GM21423 (cell line): ENCODE measurements around the gene SLC17A5.
A peak's percentile ranks its signal among the peaks of the same experiment; 100 is the strongest.
"Not testable (repeated sequence)": the region's sequence is repeated elsewhere in the genome, so short reads cannot be mapped to it uniquely, and the experiment has no call there.

Experiments used
- ATAC-seq: cut with Tn5 transposase; IDR thresholded peaks from one replicate; pipeline ENCODE4 v1.9.1; 2021; ENCODE audit warnings: mild to moderate bottlenecking, moderate library complexity; ENCODE audit not compliant: unreplicated experiment

Gene SLC17A5

DNA sequence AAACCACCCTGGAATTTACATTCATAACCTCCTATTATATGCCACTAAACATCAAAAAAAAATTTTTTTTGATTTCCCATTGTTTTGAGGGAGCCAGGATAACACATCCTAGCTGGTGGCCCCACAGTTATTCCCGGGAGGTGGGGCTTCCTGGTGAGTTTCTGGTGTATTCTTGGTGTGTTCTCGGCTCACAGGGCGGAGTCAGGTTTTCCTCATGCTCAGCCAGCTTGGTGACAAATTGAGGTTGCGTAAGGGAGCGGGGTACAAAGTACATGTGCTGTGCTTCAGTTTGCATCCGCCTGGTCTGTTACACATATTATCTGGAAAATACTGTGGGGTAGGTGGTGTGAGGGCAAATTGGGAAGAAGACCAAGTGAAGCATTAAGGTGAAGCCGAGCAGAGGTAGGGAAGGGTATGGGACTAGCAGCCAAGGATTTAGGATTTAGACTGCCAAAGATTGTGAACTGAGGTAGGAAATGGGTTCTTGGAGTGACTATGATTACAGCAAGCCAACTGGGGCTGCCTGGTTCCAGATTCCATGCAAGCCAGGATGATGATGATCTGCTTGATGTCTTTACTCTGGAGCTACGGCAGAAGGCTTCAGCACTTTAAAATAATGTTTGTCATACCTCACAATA lies 86.7 kb downstream of the SLC17A5 start:
- no peak for ATAC-seq

DNA sequence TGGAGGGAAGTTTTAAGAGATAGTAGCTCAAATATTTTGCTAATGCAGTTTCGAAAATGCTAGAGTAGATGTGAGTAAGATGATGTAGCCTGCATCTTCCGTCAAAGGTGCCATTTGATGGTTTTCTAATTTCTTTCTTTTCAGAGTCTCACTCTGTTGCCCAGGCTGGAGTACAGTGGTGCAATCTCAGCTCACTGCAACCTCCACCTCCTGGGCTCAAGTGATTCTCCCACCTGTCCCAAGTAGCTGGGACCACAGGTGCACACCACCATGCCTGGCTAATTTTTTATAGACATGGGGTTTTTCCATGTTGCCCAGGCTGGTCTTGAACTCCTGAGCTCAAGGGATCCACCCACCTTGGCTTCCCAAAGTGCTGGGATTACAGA lies 87.3 kb downstream of the SLC17A5 start:
- ATAC-seq = not testable (repeated sequence)

DNA sequence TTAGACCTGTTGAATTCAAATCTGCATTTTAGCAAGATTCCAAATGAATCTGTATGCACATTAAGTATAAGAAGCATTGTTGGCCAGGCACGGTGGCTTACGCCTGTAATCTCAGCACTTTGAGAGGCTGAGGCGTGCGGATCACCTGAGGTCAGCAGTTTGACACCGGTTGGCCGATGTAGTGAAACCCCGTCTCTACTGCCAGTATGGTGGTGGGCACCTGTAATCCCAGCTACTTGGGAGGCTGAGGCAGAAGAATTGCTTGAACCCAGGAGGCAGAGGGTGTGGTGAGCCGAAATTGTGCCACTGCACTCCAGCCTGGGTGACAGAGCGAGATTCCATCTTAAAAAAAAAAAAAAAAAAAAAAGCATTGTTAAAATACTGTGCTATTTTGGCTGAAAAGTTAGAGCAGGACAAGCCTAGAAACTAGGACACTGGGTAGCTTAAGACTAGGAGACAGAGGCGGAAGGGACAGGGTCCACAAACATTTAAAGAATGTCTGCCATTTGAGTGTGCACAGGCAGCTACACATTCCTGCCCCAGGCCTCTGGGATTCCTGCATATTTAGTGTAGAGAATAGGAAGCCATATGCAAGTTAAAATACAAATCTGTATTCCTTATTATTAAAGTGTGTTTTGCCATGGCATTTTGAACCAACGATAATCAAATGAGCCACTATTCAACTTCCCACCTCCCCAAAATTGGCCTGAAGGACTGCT lies 87.9 kb downstream of the SLC17A5 start:
- no peak for ATAC-seq

DNA sequence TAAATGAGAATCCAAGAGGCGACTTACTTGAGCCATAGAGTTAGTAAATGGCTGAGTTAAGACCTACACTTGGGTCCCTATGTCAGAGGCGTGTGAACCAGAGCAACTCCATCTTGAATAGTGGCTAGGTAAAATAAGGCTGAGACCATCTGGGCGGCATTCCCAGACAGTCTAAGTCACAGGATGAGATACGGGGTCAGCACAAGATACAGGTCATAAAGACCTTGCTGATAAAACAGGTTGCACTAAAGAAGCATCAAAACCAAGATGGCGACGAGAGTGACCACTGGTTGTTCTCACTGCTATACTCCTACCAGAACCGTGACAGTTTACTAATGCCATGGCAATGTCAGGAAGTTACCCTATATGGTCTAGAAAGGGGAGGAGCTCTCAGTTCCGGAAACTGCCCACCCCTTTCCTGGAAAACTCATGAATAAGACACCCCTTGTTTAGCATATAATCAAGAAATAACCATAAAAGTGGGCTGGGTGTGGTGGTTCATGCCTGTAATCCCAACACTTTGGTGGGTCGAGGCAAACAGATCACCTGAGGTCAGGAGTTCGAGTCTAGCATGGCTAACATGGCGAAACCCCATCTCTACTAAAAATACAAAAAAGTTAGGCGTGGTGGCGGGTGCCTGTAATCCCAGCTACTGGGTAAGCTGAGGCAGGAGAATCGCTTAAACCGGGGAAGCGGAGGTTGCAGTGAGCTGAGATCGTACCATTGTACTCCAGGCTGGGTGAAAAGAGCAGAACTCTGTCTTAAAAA lies 89.0 kb downstream of the SLC17A5 start:
- no peak for ATAC-seq

DNA sequence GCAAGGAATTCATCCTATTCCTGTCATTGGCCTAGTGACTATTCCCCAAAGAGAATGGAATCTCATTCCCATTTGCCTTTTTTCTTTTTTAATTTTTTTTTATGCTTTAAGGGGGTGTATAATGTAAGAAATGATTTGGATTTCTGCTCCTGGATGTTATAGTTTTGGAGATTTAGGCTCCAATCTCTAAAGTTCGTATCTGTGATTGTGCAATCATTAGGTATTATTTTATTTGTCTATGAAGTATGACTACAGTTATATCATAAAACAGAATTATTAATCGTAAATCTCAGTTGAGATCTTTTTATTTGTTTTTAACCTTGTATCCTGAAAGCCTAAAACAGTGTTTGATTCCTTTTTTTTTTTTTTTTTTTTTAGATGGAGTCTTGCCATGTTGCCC lies 91.2 kb downstream of the SLC17A5 start:
- no peak for ATAC-seq

DNA sequence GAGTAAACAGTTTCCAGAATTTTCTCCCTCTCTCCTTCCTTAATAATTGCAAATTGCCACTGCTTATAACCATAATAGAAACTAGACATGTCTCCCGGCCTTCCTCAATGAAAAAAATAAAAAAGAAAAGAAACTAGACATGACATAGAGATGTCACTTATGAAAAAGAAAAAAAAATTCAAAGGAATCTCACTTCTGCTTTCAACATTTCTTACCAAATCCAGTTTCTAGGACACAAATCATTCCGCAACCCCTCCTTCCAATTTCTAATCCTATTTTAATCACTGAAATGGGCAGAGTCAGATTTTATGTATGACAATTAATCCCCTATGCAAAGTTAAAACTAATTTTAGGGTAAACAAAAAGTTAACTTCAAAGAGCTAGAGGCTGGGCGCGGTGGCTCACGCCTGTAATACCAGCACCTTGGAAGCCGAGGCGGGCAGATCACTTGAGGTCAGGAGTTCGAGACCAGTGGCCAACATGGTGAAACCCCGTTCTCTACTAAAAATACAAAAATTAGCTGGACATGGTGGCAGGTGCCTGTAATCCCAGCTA lies 92.9 kb downstream of the SLC17A5 start:
- ATAC-seq = no peak

DNA sequence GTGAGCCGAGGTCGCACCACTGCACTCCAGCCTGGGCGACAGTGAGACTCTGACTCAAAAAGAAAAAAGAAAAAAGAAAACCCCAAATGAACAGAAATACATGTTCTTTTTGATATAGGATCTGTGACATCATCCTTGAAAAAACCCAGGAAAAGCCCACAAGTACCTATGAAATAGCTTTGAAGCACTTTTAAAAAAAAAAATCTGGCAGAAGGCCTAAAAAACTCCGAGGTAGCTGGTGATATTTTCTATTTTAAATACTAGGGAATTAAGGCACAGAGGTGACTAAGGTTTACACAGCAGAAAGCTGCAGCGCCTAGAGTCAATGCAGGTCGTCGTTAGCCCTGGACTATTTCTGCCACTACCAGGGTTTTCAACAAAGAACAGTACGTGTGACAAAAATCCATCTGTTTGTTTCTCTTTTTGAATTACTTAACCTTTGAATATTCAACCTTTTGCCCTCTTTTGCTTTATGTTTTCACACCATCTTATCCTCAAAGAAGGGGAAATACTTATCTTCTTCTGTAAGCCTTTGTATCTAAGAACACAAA lies 93.5 kb downstream of the SLC17A5 start:
- no peak for ATAC-seq

DNA sequence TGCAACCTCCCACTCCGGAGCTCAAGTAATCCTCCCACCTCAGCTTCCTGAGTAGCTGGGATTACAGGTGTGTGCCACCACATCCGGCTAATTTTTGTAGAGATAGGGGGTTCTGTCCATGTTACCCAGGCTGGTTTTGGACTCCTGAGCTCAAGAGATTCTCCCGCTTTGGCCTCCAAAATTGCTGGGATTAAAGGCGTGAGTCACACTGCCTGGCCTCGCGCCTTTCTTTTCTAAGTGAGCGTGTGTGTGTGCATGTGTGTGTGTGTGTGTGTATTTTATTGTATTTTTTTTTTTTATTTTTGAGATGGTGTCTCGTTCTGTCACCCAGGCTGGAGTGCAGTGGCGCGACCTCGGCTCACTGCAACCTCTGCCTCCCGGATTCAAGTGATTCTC lies 94.4 kb downstream of the SLC17A5 start:
- ATAC-seq = not testable (repeated sequence)

DNA sequence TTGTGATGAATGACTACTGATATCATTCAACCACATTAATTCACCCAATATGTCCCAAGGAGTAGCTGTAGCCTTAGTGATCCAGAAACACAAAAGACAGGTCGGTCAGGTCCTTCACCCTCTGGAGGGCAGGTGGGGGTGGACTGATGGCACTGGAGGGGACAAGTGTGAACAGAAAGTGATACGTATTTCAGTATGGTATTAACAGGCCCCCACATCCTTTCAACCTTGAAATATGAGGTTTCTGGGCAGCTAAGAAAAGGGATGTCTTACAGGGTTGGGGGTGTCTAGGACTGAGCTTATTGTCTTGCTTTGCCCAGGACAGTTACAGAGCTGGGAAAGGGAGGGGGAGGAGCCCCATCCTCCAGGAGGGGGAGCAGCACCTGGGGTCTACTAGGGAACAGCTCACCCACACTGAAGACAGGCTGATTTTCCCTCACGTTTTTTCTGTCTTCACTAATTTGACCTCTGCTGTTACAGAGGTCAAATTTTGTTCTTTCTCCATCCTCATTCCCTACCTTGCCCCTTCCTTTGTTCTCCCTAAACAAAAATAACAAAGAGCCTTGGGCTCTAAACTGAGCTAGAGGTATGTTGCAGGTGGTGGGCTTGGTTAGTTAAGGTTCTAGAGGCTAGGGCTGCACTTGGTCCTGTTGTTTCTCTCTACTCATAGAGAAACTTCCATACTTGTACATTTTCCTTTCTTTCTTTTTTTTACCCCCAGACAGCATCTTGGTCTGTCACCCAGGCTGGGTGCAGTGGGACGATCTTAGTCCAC lies 95.0 kb downstream of the SLC17A5 start:
- ATAC-seq = peak; percentile 71

DNA sequence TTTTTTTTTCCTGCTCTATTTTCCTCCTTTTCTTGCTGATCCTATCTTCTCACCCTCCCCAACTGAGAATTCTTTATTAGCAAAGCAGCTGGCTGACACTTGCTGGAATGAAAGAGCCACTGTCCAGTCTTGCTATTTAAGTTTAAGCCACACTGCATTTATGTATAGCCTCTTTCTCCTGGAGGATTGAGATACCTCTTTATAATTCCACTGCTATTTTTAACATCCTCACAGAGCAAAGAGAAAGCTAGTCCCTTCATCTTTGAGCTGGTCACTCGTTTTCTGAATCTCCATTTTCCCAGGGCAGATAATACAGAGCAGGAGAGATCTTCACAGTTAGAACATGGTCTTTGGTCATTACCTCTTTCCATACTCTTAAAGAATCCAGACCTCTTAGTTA lies 97.0 kb downstream of the SLC17A5 start:
- no peak for ATAC-seq

DNA sequence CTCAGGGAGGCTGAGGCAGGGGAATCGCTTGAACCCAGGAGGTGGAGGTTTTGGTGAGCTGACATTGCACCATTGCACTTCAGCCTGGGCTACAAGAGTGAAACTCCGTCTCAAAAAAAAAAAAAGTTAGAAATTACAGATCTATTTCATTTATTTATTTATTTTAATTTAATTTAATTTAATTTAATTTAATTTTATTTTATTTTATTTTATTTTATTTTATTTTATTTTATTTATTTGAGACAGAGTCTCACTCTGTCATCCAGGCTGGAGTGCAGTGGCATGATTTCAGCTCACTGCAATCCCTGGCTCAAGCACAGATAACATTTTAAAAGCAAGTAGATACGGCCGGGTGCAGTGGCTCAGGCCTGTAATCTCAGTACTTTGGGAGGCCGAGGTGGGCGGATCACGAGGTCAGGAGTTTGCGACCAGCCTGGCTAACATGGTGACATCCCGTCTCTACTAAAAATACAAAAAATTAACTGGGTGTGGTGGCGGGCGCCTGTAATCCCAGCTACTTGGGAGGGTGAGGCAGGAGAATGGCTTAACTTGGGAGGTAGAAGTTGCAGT lies 98.3 kb downstream of the SLC17A5 start:
- not testable (repeated sequence) for ATAC-seq

DNA sequence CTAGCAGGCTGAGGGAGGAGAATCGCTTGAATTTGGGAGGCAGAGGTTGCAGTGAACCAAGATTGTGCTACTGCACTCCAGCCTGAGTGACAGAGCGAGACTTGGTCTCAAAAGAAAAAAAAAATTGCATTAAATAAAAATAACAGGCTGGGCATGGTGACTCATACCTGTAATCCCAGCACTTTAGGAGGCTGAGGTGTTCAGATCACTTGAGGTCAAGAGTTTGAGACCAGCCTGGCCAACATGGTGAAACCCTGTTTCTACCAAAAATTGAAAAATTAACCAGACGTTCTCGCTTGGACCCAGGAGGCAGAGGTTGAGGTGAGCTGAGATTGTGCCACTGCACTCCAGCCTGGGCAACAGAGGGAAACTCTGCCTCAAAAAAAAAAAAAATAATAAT lies 102.7 kb downstream of the SLC17A5 start:
- not testable (repeated sequence) for ATAC-seq

DNA sequence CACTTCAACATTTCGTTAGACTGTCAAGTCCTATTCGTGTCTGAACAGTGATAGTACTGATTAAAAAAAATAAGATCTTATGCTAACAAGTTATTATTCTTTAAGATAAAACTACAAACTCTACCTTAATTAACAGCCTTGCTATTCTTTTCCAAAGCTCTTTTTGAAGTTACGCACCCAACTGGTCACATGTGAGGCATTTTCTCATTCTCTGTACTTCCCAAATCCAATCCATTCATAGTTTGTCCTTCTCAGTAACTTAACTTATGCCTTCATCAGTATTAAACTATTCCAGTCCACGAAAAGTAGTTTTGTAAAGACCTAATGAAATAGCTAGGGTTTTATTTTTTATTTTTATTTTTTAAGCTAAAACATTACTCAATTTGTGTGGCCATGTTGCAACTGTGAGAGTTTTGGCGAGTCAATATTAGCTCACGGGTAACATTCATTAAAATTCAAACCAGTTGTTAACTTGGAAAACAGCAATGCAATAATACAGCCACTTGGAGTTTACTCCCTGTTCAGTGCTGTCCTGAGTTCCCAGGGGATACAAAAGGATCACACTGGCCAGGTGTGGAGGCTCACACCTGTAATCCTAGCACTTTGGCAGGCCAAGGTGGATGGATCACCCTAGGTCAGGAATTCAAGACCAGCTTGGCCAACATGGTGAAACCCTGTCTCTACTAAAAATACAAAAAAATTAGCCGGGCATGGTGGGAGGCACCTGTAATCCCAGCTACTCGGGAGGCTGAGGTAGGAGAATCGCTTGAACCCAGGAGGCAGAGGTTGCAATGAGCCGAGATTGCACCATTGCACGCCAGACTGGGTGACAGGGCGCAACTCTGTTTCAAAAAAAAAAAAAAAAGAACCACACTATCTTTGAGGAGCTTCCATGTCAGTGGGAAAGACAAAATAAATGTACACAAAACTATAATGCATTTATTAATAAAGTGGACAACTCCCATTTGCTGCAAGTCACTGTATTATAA lies 105.0 kb downstream of the SLC17A5 start:
- ATAC-seq = no peak

DNA sequence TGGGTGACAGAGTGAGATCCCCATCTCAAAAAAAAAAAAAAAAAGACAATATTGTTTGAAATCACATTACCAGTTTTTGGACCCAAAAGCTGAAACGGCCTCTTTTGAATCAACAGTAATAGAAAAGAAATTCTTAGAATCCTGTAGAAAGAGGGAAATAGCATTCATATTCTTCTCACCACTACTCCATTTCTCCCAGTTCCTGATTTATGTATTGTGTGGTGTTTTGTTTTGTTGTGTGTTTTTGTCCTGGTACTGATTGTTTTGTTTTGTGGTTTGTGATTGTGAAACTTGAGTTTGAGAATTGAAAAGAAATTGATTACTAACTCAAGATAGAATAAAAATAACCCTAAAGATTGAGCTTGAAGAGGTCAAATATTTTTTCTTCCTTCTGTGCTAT lies 106.8 kb downstream of the SLC17A5 start:
- no peak for ATAC-seq
